HG03097 (cell line): ENCODE data around the gene BRCA2.

Experiments used
- ATAC-seq: cut with Tn5 transposase; IDR thresholded peaks from one replicate; pipeline ENCODE4 v1.9.1; 2021; ENCODE audit not compliant: unreplicated experiment, low FRiP score

Gene BRCA2, protein sequence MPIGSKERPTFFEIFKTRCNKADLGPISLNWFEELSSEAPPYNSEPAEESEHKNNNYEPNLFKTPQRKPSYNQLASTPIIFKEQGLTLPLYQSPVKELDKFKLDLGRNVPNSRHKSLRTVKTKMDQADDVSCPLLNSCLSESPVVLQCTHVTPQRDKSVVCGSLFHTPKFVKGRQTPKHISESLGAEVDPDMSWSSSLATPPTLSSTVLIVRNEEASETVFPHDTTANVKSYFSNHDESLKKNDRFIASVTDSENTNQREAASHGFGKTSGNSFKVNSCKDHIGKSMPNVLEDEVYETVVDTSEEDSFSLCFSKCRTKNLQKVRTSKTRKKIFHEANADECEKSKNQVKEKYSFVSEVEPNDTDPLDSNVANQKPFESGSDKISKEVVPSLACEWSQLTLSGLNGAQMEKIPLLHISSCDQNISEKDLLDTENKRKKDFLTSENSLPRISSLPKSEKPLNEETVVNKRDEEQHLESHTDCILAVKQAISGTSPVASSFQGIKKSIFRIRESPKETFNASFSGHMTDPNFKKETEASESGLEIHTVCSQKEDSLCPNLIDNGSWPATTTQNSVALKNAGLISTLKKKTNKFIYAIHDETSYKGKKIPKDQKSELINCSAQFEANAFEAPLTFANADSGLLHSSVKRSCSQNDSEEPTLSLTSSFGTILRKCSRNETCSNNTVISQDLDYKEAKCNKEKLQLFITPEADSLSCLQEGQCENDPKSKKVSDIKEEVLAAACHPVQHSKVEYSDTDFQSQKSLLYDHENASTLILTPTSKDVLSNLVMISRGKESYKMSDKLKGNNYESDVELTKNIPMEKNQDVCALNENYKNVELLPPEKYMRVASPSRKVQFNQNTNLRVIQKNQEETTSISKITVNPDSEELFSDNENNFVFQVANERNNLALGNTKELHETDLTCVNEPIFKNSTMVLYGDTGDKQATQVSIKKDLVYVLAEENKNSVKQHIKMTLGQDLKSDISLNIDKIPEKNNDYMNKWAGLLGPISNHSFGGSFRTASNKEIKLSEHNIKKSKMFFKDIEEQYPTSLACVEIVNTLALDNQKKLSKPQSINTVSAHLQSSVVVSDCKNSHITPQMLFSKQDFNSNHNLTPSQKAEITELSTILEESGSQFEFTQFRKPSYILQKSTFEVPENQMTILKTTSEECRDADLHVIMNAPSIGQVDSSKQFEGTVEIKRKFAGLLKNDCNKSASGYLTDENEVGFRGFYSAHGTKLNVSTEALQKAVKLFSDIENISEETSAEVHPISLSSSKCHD (N-terminal part only)

DNA sequence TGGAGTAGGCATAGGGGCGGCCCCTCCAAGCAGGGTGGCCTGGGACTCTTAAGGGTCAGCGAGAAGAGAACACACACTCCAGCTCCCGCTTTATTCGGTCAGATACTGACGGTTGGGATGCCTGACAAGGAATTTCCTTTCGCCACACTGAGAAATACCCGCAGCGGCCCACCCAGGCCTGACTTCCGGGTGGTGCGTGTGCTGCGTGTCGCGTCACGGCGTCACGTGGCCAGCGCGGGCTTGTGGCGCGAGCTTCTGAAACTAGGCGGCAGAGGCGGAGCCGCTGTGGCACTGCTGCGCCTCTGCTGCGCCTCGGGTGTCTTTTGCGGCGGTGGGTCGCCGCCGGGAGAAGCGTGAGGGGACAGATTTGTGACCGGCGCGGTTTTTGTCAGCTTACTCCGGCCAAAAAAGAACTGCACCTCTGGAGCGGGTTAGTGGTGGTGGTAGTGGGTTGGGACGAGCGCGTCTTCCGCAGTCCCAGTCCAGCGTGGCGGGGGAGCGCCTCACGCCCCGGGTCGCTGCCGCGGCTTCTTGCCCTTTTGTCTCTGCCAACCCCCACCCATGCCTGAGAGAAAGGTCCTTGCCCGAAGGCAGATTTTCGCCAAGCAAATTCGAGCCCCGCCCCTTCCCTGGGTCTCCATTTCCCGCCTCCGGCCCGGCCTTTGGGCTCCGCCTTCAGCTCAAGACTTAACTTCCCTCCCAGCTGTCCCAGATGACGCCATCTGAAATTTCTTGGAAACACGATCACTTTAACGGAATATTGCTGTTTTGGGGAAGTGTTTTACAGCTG, at the start of gene BRCA2, which contains the start of gene ZAR1L:
Gene BRCA2 (plus strand): TSS at position 271 of the 790 bp plus-strand sequence. CDS start 953 bp downstream, outside the sequence.
Gene ZAR1L (minus strand): TSS at position 126 of the 790 bp plus-strand sequence. CDS start 3,438 bp downstream, outside the sequence.
- ATAC-seq: peak; percentile 87

DNA sequence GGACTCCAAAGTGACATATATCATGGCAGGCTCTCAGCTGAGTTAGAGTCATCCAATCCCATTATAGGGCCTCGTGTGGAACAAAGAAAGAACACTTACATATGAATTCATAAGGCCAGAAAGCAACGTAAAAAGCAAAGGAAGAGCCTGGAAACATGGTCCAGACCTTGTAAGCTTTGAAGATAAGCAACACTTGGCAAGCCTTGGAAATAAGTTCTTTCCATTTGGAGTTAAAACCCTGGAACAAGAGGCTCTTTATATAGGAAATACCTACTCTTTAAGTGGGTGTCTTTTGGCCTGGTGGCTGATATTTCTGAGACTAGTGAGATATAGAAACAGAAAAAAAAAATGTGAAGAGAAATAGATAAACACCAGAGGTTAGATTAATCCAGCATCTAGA, 49.6 kb upstream of the BRCA2 start:
- no peak for ATAC-seq

DNA sequence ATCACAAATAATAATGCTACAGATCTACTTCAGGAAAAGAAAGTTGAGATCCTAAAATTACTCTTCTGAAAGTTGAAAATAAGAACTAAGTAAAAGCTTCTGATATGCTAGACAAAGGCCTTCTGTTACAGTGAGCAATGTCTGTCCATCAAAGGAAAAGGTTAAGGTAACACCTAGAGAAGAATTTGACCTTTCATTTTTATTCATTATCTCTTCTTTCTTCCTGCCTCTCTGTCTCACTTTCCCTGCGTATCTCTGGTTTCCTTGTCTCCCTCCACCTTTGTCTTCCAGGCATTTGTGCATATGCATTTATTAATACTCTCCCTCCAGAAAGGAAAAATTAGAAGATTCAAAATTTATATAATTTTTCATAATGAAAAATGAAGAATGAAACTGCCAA, 49.2 kb upstream of the BRCA2 start:
- ATAC-seq: no peak

DNA sequence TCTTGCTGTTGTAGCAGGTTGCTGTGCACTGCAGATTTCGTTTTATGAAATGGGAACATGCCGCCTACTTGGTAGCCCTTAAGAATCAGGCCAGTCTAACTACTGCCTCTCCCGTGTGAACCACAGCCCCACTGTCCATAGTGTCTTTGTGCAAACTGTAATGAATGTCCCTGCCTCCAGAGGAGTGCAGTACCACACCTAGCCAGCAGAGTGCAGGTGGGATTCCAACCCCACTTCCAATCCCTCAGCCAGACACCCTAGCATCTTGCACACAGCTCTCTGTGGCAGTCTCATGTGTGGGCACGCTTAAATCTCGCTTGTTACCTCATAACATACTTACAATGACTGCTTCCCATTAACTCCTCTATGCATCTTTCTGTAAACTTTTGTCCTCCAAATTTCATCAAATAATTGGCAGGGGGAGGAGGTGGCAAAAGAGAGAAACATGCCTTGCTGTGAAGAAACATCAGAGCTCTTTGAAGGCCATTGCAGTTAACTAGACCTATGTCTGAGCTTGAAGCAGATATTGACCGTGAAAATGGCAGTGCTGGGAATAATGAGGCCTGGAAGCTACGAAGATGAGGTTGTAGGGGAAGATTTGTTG, 47.4 kb upstream of the BRCA2 start:
- peak; percentile 77 for ATAC-seq

DNA sequence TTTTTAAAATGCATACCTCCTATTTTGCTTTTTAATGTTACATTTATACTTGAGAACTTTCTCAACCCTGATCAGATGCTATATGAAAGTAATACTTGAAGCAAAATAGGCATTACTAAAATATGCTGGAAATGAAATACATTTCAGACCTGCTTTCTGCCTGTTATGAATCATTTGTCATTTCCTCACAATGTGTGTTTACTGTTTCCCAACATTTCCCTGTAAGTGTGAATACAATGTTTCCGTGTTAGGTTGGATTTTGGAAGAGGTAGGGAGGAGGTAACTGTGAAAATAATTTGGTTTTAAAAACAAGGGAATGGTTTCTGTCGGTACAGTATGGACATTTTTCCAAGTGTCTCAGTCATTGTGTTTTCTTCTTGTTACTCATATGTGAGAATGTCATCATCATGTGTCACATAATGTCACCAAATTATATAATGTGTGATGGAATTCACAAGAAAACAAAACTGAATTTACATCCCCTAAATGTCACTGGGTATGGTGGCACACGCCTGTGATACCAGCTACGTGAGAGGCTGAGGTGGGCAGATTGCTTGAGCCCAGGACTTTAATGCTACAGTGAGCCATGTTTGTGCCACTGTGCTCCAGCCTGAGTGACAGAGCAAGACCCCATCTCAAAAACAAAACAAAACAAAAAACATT, 43.2 kb upstream of the BRCA2 start:
- ATAC-seq: no peak

DNA sequence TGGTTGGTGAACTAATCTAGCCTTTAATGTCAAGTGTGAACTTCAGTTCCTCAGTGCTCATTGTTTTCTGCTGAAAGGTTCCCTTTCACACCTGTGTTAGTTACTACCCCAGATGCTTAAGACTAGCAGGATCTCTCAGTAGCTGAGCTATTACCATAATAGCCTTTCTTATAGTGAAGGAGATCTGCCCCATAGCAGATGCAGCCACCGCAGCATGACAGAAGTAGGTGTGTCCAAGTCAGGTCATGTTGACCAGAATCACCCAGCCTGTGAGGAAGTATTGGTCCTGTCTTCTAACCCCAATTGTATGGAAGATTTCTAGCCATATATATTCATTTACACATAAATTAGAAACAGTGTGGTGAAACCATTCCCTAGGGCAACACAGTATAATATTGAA, 37.5 kb upstream of the BRCA2 start:
- no peak for ATAC-seq

DNA sequence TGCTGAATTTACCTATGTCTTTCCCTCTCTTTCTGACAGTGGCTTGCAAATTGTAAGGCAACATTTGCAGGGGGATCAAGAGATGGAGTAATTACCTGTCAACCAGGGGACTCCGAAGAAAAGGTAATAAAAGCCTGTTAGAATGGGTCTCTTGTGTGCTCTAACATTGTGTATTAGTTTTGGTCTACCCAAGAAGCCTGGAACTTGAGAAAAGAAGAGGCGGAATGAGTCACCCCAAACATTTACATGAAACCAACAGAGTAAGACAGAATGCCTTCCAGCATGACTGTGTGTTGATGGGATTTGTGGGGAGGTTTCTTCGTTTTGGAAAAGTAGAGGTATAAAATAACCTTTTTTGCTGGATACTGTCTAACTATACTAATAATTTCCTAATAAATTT, 36.9 kb upstream of the BRCA2 start:
- no peak for ATAC-seq

DNA sequence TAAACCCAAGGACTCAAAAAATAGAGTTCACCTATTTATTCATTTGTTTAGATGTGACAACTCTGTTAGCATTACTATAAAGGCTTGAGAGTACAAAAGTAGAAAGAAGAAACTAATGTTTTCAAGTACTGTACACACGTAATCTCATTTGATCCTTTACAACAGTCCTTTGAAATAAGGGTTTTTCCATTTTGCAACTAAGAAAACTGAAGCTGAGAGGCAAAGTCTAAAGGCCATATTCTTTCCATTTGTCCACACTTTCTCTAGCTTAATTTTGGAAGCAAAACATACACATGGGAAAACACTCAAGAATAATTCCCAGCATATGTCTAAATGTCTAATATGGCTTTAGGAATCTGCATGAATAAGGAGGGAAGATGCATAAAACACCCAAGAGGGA, 34.2 kb upstream of the BRCA2 start:
- no peak for ATAC-seq

DNA sequence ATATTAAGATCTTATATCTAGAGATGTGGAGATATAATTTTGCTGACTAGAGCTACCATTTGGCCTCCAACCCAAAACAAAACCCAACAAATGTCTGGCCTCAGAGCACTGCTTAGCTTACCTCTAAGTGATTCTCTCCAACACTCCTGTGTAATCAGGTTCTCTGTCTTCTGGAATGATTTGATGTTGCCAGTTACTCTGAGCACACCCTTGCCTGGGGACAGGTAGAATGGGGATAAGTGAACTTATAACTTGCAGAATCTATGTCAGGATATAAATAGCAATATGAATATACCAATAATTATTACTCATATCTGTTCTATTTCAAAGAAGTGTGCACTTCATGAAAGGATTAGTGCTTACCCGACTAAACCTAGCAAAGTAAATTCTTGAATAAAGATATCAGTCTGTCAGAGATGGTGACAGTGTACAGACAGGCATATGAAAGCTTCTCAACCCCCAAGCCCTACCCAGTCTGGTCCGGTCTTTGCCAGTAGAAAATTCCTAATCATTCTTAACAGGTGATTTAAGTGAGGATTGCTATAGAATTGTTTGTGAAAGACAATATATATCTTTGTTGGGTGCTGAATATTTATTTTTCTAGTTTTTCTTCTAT, 33.1 kb upstream of the BRCA2 start:
- no peak for ATAC-seq

DNA sequence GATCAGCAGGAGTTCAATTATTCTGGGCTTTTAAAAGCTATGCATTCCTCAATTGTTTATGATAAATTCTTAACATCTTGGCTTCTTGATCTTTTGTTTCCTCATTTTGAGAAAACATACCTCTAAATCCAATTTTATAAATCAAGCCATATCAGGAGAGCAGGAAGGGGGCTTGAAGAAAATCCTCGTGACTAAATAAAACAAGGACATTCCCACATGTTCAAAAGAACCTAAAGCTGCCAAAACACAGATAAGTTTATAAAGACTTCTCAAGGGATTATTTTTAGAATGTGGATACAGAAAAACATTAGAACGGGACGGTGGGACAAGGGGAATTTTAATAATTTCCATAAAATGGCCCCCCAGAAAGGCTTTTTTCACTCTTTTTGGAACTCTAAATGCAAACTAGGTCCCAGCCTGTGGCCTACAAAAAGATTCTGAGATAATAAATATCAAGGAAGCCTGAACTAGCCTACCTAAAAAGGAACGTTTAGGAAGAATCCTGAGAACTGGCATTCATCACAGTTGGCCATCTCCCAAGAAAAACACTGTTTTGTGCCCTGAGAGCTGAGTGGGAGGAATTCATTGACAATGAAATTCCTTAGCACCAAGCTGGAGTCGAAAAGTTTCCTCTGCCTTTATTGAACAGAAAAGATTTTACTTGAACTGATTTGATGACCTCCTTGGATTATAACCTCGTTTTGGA, 30.2 kb upstream of the BRCA2 start:
- ATAC-seq: no peak

DNA sequence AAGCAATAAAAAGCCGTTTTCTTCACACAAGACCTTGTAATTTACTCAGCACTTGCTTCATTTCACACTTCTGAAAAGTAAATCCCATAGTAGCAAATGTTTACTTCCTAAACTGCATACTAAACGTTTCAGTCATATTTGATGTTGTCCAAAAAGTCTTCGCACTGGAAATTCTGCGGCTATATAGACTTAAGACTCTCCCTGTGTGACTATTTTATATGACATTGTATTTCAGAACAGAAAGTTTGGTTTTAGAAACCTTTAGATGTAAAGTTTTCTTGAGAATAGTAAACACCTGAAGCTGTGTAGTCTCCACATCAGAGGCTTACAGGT, 29.7 kb upstream of the BRCA2 start:
- no peak for ATAC-seq

DNA sequence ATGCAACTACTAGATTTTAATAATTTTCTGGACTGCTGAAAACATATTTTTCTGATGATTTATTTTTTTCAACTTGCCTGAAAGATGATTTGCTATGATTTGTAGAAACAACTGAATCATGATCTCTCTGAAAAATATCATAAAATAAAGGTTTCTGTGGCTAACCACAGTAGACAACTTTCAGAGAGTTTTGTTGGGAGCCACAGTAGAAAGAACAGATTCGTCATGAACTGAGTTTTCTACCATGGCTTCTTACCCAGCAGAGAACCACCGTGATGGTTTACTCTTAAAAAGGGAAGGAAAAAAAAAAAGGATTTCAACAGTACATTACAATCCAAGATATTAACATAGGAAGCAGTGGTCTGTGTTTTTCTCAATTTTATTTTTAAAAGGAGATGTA, 18.1 kb upstream of the BRCA2 start:
- ATAC-seq: no peak

DNA sequence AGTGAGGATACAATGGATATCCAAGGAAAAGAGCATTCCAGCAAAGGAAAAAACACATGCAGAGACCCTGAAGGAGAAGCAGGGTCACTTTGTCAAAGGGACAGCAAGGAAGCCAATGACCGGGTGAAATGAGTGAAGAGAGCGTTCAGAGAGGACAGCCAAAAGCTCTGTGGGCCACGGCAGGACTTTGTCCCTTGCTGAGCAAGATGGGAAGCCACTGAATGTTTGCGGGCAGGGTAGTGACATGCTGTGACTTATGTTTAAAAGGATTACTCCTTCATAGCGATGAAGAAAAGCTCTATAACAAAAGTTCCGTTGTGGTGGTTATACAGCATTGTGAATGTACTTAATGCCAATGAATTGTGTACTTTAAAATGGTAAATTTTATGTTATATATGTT, 16.6 kb upstream of the BRCA2 start:
- ATAC-seq: no peak

DNA sequence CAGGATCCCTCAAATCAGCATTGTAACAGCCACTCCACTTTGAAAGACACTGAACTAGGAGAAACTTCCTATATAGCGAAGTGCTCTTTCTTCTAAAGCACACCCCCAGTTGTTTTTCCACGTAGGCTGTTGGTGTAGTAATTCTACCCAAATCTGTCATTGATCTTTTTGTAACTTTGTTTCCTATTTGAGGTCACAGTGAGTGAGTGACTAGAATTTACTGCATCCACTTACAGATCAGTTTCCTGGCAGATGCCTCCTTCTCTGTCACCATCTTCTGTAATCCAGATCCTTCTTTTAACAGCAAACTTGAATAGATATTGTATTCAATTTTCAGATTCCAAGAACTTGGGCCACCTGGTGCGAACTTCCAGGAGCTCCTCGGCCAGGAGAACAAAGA, 15.4 kb upstream of the BRCA2 start:
- no peak for ATAC-seq

DNA sequence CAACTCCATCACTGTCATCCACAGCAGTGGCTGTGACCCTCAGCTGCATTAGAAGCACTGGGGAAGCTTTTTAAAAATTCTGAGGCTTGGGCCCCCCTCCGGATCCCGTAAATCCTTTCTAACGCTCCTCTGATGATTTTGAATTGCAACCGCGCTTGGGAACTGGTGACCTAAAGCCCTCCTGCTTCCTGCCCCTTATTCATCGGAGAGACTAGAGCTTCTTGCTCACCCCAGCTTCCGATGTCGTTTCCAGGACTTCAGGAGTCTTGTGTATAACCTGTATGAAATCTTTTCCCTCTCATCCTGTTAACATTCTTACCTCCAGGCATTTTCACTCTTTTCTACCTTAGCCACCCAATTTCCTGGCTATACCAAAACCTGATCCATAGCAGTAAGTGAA, 14.9 kb upstream of the BRCA2 start:
- no peak for ATAC-seq

DNA sequence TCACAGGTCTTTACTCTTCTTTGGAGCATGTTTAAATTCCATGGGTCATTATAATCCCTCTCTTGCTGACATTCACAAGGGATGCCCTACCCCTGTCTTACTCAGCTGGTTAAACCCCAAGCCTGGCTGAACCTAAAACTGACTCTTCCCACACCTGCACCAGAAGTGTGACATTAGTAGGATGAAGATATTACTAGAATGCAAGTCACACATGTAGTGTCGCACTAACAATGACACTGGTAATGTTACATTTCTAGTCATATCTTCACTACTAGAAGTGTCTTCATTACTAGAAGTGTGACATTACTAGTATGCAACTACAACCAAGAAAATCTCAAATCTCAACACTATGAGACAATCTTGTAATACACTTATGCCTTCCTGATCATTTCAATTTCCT, 14.4 kb upstream of the BRCA2 start:
- no peak for ATAC-seq

DNA sequence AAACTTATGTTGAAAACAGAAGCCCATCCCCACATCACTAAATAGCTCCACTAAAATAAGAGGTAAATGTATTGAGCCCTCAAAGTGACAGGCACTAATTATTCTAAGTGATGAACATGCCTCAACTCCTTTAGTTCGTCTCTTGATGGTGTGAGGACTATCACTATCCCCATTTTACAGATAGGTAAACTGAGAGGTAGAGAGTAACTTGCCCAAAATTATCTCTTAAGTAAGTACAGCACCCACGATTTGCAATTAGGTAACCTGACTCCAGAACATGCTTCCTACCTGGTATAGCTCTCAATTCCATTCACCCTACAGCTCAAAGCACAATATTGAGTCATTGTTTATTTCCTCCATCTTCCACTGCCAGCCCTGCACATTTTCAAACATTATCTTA, 12.8 kb upstream of the BRCA2 start:
- no peak for ATAC-seq

DNA sequence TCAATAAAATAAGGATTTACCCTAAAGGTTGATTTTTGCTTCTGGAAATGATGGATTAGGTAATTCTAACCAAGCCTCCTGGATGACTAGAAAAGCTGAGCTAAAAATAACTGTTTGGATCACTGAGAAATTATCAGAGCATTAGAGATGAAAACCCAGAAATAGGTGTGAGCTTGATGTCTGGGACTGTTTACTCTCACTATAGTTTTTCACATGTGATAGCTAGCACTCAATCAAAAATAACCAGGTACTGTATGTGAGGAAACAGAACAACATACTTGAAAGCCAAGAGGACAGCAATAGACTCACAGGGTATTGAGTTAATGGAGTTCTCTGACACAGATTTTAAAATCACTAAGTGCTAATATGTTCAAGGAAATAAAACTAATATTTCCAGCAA, 9.7 kb upstream of the BRCA2 start:
- no peak for ATAC-seq
